Stimulated activated CD4-positive, alpha-beta T cell treated with anti-CD3 and anti-CD28 coated beads, Interleukin-2, amount 100 ng/mL, for 48 hours (primary cell): ENCODE results near the gene RAD54L.
A peak's percentile ranks its signal among the peaks of the same experiment; 100 is the strongest.
"Not testable (repeated sequence)": the region's sequence is repeated elsewhere in the genome, so short reads cannot be mapped to it uniquely, and the experiment has no call there.

Source experiments
- DNase-seq, 2 donors: peaks; one replicate each; pipeline ENCODE4 v3.0.0-alpha.2; 2020

RAD54L gene

DNA sequence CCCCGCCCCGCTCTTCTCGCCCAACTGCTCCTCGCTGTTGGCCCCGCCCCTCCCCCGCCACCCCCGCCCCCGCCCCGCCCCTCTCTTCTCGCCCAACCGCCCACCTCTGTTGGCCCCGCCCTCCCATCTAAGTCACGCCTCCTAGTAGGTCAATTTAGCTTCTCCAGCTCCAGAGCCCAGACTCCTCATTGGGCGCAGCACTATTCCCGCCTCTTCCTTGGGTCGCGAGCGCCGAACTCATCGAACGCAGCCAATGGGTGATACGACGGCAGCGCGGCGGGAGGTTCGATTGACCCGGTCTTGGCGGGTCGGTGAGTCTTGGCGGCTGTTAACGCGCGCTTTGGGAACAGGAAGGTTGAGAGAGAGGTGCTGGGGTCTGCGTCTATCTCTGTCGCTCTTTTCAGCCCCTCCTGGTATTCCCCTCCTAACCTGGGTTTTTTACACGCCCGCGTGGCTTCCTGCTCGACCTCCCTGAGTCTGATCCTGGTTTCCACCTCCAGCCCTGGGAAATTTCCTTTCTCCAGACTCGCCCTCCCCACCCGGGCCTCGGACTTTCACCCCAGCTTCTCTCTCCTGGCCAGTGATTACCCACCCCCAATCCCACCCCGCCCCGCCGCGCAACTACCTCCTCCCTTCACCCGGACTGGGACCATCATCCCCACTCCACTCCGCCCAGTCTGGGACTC, at the start of gene RAD54L:
Gene RAD54L (plus strand): TSS at position 328 of the 686 bp plus-strand sequence. CDS start 643 bp downstream, outside the sequence.
- peak; percentile 95 to 96 for DNase-seq

DNA sequence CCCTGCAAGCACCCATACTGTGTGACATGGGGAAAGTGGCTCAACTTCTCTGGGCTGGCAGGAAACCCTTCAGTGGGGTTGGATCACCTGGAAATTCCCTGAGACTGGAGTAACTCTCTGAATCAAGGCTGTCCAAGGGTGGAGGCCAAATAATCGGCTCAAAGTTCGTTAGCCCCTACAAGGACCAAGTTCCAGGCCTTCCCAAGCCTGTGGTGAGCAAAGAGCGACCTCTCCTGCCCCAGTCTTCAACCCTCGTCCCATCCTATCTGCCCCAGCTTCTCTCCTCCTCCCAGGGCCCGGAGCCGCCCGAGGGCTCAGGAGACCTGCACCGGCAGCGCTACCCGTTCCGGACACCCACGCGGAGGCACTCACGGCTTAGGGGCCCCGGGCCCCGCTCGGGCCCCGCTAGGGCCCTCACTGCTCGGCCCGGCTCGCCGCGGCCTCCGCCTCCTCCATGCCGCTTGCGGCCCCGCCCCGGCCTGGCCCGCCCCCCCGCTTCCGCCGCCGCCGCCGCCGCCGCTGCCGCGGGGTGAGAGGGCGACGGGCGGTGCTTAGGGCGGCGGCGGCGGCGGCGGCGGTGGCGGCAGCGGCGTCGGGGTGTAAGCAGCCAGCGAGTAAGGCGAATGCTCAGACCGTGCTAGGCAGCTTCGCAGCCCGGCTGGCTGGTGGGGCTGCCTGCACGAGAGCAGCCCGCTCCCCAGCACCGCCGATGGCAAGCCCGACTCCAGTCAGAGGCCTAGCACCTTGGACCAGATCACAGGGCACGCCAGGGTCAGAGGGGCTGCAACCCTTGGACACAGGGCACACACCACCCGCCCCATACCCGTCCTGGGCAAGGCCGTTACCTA, 49.4 kb upstream of the RAD54L start, which contains the start of gene POMGNT1:
Gene POMGNT1 (minus strand): TSS at position 471 of the 848 bp plus-strand sequence. CDS start 613 bp downstream, outside the sequence.
- peak; percentile 66 to 68 for DNase-seq

- DNase-seq, result no peak
Measured at GRCh38 chr1:46199233-46199749, 48.3 kb upstream of the RAD54L start.

GRCh38 chr1:46203738-46204405, 43.7 kb upstream of the RAD54L start:
- no peak for DNase-seq

- no peak for DNase-seq
Measured at GRCh38 chr1:46204406-46204742, 43.2 kb upstream of the RAD54L start.

- DNase-seq, result no peak
Measured at GRCh38 chr1:46205141-46205540, 42.4 kb upstream of the RAD54L start.

DNA sequence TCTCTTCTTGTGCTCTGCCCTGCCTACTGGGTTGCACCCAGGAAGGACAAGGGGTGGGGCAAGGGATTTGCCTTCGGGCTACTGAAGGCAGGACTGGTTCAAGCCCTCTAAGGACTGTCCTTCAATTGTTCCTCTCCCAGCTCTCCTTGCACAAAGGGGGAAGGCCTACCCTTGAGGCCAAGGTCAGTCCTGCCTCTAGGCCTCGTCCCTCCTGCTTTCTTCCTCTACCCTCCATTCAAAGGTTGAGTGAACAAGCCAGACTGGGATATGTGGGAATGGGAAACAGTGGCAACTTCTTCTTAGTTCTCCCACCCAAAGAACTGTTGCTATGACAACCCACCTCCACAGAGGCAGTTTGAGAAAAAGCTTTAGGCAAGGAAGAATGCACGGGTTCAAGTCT, 41.8 kb upstream of the RAD54L start:
- no peak for DNase-seq

DNA sequence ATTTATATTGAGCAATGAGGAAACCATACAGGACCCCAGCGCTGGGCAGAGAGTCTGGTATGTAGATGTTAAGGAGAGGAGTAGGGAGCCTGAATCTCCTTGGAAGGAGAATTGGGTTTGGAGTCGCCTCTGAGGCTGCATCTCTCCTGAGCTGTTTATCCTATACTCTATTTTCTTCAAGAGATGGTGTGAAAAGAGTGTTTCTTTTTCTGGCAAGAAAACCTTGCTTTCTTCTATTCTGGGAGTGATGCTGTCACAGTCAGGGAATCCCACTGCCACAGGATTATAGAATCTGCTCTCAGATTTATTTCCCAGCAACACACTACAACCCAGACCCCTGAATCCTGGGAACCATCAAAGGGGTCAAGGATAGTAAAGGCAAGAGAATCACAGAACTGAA, 41.2 kb upstream of the RAD54L start:
- no peak for DNase-seq

DNA sequence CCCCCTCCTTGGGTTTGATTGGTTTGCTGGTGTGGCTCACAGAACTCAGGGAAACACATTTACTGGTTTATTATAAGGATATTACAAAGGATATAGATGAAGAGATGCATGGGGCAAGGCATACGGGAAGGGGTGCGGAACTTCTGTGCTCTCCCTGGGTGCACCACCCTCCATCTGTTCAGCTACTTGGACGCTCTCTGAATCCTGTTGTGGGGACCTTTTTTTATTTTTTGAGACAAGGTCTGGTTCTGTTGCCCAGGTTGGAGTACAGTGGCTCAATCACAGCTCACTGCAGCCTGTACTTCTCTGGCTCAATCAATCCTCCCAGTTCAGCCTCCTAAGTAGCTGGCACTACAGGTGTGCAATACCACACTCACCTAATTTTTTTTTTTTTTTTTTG, 37.0 kb upstream of the RAD54L start:
- DNase-seq, result no peak

DNA sequence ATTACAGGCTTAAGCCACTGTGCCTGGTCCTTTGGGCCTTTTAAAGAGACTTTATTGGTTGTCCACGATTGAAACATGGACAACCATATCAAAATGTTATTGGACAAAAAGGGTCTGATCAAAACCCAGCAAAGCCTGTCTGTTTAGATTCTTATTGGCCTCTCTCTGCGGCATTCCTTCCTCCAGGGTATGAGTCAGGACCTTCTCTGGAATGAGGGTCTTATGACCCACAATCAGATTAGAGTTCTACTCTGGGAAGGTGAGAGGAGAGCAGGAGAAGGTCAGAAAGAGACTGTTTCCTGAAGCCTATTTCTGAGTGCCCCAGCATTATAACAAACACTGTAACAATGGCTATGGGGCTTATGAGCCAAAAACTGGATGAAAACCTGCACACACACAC, 36.5 kb upstream of the RAD54L start:
- no peak for DNase-seq

- DNase-seq, result no peak
Measured at GRCh38 chr1:46215504-46215903, 32.1 kb upstream of the RAD54L start.

DNA sequence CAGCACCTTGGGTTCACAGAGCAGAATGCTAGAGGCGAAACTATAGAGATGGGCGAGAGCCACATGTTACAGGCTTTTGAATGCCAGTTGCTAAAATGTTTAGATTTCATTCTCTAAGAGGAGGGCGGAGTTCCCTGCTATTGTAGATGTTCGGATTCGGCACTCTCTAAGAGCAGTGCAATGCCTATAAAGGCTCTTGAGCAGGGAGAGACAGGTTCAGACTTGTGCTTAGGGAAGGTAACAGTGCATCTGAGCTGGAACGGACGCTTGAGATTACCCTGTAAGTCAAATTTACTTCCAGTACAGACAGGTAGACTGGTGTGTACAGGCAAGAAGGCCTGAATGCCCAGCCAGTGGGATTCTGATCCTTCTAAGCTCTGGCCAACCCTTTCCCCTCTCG, 29.1 kb upstream of the RAD54L start:
- DNase-seq, result no peak

DNA sequence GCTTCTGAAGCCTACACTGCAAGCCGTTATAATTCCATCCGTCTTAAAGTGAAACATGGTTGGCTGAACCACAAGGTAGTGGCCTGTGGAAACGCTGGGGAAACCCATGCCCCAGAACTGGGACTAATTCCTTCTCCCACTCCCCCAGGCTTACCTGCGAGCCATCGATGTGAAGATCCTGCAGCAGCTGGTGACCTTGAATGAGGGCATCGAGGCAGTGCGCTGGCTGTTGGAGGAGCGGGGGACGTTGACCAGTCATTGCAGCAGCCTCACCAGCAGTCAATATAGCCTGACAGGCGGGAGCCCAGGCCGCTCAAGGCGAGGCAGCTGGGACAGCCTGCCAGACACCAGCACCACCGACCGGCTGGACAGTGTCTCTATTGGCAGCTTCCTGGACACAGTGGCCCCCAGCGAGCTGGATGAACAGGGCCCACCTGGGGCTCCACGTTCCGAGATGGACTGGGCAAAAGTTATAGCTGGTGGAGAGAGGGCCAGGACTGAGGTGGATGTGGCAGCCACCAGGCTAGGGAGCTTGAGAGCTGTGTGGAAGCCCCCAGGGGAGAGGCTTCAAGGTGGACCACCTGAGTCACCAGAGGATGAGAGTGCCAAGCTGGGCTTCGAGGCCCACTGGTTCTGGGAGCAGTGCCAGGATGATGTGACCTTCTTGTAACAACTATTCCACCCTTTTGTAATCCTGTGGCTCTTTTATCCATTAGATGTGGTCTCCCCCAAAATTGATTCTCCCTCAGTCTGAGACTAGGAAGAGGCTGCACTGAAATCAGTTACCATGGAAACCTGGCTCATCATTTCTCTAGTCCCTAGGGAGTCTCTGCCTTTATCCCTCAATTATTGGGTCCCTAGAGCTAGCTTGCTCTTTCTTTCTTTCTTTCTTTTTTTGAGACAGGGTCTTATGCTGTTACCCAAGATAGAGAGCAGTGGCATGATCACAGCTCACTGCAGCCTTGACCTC, 27.7 kb upstream of the RAD54L start:
- DNase-seq, result no peak

- DNase-seq, result no peak
Measured at GRCh38 chr1:46220808-46221207, 26.8 kb upstream of the RAD54L start.

DNA sequence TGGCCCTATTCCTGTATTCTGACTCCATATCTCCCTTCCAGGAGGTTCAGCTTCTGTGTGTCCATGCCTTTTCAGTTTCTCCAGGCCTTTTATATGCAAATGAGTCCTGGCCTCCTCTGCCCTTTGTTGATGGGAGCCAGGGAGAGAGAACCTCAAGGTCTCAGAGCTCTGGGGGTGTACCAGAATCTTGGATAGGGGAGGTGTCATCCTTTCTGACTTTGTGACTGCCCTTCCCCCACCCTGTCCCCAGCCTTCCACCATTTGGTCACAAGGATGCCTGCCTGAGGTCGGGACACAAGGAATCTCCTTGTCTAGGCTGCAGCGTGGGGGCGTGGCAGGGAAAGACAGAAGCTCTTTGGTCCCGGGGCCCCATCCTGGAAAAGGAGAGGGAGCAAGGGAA, 25.8 kb upstream of the RAD54L start:
- DNase-seq, result no peak

GRCh38 chr1:46223055-46223454, 24.5 kb upstream of the RAD54L start:
- not testable (repeated sequence) for DNase-seq

GRCh38 chr1:46223472-46223943, 24.1 kb upstream of the RAD54L start:
- DNase-seq, result peak; percentile 49 to 54

DNA sequence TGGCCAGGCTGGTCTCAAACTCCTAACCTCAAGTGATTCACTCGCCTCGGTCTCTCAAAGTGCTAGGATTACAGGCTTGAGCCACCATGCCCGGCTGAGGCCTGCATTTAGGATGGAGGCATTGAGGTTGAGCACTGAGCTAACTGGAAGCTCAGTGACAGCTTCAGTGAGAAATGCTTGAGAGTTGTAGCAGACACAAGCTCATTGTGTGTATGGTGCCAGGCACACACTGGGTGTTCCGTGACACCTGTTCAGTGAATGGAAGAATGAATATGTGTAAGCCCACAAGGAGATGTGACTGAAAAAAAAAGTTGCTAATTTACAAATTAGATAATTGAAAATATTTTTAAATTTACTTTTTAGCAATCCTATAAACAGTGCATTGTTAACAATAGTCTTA, 22.6 kb upstream of the RAD54L start:
- DNase-seq, result no peak

DNA sequence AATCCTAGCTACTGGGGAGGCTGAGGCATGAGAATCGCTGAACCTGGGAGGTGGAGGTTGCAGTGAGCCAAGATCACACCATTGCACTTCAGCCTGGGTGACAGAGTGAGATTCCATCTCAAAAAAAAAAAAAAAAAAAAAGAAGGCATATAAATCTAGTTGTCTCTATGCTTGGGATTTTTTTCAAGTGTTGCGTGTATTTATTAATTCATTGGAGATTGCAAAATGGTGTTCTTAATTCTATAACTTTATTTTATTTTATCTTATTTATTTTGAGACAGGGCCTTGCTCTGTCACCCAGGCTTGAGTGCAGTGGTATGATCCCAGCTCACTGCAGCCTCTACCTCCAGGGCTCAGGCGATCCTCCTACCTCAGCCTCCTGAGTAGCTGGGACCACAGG, 16.3 kb upstream of the RAD54L start:
- not testable (repeated sequence) for DNase-seq

GRCh38 chr1:46236882-46237281, 10.7 kb upstream of the RAD54L start:
- no peak for DNase-seq

- DNase-seq, result not testable (repeated sequence)
Measured at GRCh38 chr1:46238865-46239264, 8.7 kb upstream of the RAD54L start.

DNA sequence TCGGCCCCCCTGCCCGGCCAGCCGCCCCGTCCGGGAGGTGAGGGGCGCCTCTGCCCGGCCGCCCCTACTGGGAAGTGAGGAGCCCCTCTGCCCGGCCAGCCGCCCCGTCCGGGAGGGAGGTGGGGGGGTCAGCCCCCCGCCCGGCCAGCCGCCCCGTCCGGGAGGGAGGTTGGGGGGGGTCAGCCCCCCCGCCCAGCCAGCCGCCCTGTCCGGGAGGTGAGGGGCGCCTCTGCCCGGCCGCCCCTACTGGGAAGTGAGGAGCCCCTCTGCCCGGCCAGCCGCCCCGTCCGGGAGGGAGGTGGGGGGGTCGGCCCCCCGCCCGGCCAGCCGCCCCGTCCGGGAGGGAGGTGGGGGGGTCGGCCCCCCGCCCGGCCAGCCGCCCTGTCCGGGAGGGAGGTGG, 5.8 kb upstream of the RAD54L start:
- not testable (repeated sequence) for DNase-seq
